GM12874 (cell line): ENCODE data around the gene KCNG1.

ENCODE experiments used
- TF ChIP-seq, protein P1 (sequence below): IDR thresholded peaks from 2 replicates; pipeline ENCODE4 v1.5.1; 2011; ENCODE audit warnings: low read depth, mild to moderate bottlenecking, control low read depth, low read length, moderate library complexity; ENCODE audit not compliant: insufficient read depth

Gene KCNG1

DNA sequence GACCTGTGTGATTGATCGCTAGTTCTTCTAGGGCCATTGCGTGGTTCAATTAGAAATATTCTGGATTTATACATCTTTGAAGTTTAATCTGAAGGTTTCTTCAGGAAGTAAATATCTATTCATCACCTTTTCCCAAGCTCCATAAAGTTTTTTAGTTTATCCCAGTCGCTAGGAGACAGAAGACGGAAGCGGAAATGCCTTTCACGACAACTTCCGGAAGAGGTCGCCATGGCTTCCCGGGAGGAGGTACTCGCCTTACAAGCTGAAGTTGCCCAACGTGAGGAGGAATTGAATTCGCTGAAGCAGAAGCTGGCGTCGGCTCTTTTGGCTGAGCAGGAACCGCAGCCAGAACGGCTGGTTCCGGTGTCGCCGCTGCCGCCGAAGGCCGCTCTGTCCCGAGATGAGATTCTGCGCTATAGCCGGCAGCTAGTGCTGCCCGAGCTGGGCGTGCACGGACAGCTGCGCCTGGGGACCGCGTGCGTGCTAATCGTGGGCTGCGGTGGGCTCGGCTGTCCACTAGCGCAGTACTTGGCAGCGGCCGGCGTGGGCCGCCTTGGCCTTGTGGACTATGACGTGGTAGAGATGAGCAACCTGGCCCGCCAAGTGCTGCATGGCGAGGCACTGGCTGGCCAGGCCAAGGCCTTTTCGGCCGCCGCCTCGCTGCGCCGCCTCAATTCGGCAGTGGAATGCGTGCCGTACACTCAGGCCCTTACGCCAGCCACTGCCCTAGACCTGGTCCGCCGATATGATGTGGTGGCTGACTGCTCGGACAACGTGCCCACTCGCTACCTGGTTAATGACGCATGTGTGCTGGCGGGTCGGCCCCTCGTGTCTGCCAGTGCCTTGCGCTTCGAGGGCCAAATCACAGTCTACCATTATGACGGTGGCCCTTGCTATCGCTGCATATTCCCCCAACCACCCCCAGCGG, 64.0 kb downstream of the KCNG1 start, which contains the start of gene MOCS3:
MOCS3 (plus strand) TSS at position 204 of the 928 bp plus-strand sequence; CDS start at position 229, 25 bp downstream.
- TF ChIP-seq, protein P1, sequence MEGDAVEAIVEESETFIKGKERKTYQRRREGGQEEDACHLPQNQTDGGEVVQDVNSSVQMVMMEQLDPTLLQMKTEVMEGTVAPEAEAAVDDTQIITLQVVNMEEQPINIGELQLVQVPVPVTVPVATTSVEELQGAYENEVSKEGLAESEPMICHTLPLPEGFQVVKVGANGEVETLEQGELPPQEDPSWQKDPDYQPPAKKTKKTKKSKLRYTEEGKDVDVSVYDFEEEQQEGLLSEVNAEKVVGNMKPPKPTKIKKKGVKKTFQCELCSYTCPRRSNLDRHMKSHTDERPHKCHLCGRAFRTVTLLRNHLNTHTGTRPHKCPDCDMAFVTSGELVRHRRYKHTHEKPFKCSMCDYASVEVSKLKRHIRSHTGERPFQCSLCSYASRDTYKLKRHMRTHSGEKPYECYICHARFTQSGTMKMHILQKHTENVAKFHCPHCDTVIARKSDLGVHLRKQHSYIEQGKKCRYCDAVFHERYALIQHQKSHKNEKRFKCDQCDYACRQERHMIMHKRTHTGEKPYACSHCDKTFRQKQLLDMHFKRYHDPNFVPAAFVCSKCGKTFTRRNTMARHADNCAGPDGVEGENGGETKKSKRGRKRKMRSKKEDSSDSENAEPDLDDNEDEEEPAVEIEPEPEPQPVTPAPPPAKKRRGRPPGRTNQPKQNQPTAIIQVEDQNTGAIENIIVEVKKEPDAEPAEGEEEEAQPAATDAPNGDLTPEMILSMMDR, result no peak

DNA sequence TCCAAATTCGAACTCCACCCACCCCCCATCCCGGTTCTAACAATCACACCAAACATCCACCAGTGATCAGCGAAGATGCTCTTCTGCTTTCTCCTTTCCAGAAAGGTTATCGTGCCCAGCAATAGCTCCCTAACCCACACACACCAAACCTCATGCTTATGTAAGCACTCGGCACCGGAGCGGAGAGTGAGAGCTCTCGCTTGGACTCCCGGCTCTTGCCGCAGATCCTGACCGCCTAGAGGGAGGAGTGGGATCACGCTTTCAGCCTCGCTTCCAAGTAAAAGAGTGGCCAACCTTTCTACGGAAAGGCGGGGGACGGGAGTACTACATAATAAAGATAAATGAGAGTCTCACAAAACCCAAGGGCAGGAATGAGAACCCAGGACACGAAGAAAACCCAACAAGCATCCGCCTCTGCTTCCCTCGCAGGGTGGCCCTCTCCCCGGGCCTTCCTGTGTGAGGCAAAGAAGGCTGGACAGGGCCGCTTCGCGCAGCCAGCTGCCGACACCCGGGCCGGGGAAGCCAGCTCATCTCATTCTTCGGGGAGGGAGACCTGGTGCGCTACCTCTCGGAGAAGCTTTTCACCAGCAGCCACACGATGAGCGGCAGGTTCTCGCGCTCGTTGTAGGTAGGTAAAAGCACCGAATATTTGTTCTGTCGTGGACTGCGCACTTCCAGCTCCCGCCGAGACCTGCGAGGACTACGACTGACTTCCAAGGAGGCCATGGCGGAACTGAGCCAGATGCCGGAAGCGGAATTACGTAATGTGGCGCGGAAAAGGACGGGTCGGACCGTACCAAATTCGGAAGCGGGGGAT, 64.9 kb downstream of the KCNG1 start, which contains the start of gene DPM1:
DPM1 (minus strand) TSS at position 735 of the 817 bp plus-strand sequence; CDS start at position 726, 9 bp downstream.
- TF ChIP-seq, protein P1, result no peak

- TF ChIP-seq, protein P1, result no peak
Measured at GRCh38 chr20:50957276-50957675, 65.6 kb downstream of the KCNG1 start.

GRCh38 chr20:50953821-50954220, 69.1 kb downstream of the KCNG1 start:
- TF ChIP-seq, protein P1, result no peak
